ENCODE measurements around the gene GPANK1. TPM values are rescaled to one million over a fixed set of nuclear protein-coding genes. Genes with fewer than 3 reads are reported as not detected.

Gene GPANK1
- total RNA-seq, 1 donor: 19.9 TPM

DNA sequence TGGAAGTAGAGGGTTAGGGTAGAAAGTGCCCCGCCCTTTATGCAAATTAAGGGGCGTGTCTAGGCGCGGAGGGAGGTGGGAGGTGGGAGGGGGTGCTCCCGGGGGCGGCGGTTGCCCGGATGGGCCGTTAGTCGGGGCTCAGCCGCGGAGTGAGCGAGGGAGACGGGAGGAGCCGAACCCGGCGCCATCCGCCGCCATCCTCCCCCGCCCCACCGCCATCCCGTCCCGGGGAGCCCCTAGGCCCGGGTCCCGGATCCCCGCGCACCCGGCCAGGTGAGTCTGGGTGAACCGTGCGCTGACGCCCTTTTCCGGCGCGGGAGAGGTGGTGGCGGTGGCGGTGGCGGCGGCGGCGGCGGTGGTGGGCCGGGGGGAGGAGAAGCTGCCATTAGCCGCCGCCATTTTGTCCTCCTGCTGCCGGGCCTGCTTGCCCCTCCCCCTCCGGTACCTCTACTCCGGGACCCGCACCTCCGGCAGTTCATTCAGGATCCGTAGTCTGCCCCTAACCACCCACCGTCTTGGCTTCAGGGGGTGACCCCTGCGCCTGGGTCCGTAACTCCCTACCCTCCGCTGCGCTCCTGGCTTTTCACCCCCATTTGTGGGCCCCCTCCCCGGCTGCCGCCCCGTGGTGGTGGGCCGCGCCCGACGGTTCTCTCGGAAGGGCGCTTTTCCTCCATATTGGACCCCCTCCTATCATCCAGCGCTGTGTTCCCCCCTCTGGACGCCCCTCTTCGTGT is 44.0 kb downstream of the GPANK1 start, which contains the start of gene PRRC2A:
Gene PRRC2A, plus strand, starts transcription at position 130 of the 734 bp plus-strand sequence. CDS start 2,075 bp downstream, outside the sequence.
- TF ChIP-seq, protein P1, sequence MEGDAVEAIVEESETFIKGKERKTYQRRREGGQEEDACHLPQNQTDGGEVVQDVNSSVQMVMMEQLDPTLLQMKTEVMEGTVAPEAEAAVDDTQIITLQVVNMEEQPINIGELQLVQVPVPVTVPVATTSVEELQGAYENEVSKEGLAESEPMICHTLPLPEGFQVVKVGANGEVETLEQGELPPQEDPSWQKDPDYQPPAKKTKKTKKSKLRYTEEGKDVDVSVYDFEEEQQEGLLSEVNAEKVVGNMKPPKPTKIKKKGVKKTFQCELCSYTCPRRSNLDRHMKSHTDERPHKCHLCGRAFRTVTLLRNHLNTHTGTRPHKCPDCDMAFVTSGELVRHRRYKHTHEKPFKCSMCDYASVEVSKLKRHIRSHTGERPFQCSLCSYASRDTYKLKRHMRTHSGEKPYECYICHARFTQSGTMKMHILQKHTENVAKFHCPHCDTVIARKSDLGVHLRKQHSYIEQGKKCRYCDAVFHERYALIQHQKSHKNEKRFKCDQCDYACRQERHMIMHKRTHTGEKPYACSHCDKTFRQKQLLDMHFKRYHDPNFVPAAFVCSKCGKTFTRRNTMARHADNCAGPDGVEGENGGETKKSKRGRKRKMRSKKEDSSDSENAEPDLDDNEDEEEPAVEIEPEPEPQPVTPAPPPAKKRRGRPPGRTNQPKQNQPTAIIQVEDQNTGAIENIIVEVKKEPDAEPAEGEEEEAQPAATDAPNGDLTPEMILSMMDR (IDR thresholded peaks at IDR 0.05; ENCODE audit: insufficient read depth, low read length): no peak
- DNase-seq (ENCODE audit: low read depth): peak; percentile 53
- peak within 1 kb of the TSS; percentile 93 for H3K4me3 ChIP-seq (ENCODE audit: low read depth, low read length)

DNA sequence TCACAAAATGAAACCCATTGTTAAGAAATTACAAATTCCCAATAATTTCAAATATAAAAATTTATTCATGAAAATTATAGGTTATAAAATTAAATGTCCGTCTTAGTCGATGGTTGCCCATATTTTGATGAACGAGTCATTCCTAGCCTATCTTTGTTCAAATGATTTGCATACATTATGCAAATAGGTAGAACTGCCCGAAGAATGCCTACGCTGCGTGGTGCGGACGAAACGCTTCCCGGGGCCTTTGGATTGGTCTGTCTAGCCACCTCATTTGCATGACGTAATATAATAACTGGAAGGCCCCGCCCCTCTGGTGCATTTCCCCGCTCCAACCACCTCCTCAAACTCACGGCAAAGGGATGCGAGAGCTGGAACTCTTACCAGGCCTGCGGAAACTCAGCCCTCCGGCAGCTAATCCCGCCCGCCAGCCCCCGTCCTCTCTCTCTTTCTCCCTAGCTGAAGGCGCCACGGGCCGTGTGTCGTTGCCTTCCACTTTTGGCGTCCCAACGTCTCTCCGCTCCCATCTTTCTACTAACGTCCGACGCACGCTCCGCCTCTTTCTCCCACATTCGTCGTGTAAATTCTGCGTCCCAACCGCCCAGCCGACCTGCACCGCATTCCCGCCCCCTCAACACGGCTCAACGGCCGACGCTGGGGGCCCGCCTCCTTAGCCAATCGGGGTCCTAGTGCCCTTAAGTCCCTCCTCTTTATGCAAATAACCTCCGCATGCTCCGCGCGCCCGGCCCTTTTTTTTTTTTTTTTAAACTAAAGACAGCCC is 44.8 kb downstream of the GPANK1 start:
- peak overlapping the region; percentile 83 for H3K4me3 ChIP-seq (ENCODE audit: low read depth, low read length)
- TF ChIP-seq, protein P1 (IDR thresholded peaks at IDR 0.05; ENCODE audit: insufficient read depth, low read length): no peak
- peak; percentile 99 for DNase-seq (ENCODE audit: low read depth)

DNA sequence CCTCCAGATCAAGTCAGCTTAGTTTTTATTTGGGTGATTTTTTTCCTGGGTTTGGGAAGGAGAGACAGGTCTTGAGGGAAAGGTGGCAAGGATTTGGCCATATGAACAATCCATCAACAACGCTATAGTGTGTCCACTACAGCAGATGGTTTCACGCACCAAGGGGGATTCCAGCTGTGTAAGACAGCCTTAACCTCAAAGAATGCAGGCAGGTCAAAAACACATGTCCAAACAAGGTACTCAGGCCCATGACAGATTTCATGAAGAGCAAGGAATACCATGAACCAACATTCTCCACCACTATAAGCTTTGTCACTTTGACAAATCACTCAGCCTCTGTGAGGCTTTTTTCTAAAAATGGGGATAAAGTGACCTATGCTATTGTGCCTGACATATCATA is 47.8 kb downstream of the GPANK1 start:
- no peak for DNase-seq (ENCODE audit: low read depth)
- TF ChIP-seq, protein P1 (IDR thresholded peaks at IDR 0.05; ENCODE audit: insufficient read depth, low read length): no peak
- H3K4me3 ChIP-seq (ENCODE audit: low read depth, low read length): no peak overlapping the region

DNA sequence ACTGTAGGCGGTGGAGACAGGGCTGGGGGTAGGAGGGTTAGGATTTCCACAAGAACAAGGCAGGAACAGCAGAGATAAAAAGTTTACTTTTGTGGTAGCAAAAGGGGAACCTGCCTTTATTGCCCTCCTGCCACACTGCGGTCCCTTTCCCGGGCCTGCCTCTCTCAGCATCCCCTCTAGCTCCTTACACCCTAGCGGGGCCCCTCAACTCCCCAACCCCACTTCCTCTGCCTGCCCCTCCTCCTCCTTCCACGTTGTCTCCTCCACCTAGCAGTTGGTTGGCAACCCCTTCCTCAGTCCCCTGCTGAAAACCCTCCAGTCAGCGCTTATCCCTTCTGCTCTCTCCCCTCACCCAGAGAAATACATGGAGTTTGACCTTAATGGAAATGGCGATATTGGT is 49.0 kb downstream of the GPANK1 start:
- DNase-seq (ENCODE audit: low read depth): no peak
- TF ChIP-seq, protein P1 (IDR thresholded peaks at IDR 0.05; ENCODE audit: insufficient read depth, low read length): no peak
- H3K4me3 ChIP-seq (ENCODE audit: low read depth, low read length): no peak overlapping the region

DNA sequence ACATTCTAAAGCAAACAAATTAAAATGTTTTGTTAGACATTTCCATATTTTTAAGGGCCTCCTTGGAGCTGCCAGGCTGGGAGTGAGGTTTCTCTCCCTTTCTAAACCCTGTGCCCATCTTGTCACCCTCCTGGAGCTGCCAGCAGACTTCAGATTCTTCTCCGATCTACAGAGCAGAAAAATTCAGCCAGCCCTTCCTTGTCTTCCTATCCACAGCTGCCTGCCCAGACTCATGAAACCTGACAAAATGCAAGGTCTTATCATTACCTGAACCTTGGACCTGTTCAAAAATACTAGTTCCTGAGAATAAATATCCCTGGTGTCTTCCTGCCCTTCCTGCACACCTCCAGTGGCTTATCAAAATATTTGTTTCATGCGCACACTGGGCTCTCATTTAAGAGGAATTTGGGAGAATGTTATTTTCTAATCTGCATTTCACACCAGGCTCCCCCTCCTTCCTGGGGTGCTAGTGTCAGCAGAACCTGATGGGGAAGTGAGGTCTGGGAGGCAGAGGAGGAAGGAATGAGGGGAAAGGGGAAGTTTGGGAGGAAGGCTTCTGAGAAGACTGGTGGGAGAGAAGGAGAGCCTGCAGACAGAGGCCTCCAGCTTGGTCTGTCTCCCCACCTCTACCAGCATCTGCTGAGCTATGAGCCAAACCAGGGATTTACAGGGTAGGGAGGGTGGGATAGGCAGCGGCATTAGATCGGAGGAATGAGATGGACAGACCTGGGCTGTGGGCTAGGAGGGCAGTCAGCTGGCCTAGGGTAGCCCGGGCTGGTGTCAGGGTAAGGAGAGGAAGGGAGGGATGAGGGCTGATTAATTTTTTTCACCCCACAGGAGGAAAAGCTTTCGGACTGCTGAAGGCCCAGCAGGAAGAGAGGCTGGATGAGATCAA is 49.9 kb downstream of the GPANK1 start, which contains the start of gene AIF1:
Gene AIF1, plus strand, starts transcription at position 551 of the 895 bp plus-strand sequence. Its CDS starts 96 bp downstream, at position 647.
- DNase-seq (ENCODE audit: low read depth): no peak
- TF ChIP-seq, protein P1 (IDR thresholded peaks at IDR 0.05; ENCODE audit: insufficient read depth, low read length): no peak

DNA sequence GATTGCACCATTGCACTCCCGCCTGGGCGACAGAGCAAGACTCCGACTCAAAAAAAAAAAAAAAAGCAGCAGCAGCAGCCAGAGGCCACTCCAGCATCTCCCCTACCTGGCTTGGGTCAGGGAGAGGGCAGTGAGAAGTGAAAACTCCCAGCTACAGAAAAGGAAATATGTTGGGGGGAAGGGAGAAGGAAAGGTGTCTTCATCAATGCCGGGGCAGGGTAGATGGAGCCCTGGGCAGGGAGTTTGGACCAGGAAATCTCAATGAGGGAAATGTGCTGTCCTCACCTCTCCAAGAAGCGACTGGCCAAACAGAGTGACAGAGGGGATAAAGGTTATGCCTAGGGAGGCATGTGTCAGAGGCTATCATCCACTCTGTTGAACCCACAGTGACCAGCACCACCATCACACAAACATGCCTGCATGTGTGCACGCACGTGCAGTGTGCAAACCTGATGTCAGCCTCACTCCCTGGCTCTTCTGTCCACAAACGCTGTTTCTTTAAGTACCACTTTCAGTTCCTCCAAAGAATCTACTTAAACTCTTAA is 50.6 kb downstream of the GPANK1 start:
- no peak for DNase-seq (ENCODE audit: low read depth)
- no peak overlapping the region for H3K4me3 ChIP-seq (ENCODE audit: low read depth, low read length)
- TF ChIP-seq, protein P1 (IDR thresholded peaks at IDR 0.05; ENCODE audit: insufficient read depth, low read length): no peak

More for the DNA sequence above, 49.9 kb downstream of the GPANK1 start, which contains the start of gene AIF1:
- H3K4me3 ChIP-seq (ENCODE audit: low read depth, low read length): no peak within 1 kb of the TSS

All from fibroblast of the aortic adventitia (primary cell).